HG03175 (cell line): ENCODE data around the gene ALDH4A1.

Experiments
- ATAC-seq: cut with Tn5 transposase; IDR thresholded peaks from one replicate; pipeline ENCODE4 v1.9.1; 2021; ENCODE audit warnings: mild to moderate bottlenecking, moderate library complexity; ENCODE audit not compliant: unreplicated experiment

Gene ALDH4A1, protein sequence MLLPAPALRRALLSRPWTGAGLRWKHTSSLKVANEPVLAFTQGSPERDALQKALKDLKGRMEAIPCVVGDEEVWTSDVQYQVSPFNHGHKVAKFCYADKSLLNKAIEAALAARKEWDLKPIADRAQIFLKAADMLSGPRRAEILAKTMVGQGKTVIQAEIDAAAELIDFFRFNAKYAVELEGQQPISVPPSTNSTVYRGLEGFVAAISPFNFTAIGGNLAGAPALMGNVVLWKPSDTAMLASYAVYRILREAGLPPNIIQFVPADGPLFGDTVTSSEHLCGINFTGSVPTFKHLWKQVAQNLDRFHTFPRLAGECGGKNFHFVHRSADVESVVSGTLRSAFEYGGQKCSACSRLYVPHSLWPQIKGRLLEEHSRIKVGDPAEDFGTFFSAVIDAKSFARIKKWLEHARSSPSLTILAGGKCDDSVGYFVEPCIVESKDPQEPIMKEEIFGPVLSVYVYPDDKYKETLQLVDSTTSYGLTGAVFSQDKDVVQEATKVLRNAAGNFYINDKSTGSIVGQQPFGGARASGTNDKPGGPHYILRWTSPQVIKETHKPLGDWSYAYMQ

DNA sequence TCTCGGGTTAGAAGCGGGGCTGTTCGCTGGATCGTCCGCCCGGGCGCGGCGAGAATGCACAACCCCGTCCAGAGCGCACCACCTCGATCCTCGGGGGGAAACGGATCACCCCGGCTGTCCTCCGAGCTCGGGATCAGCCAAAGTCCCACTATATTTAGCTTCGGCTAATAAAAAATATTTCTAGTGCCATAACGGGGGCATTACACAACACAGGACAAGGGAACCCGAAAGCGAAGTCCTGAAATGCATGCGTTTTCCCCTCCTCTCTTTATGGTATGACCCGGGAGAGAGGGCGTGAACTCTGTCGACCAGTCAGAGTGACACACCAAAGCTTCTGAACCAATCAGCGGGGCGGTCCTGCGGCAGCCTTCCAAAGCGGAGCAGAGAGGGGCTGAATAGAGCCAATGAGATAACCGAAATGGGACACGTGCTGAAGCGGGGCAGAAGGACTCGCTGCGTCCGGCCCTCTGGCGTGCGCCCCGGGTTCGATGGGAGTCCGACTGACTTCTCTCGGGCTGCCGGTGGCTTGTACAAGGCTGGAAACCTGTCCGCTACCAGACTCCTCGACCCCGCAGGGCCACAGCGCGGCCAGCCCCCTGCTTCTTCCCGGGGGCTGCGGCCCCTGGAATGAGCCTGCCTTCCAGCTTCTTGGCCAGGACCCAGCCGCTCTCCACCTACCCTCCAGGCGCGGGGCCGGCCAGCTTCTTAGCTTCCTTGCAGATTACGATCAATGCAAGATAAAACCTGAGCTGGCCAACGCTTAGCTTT is at the start of gene ALDH4A1:
Gene ALDH4A1, minus strand, starts transcription at position 33 of the 768 bp plus-strand sequence. Its CDS starts 32 bp downstream, at position 1.
- peak; percentile 99 for ATAC-seq

DNA sequence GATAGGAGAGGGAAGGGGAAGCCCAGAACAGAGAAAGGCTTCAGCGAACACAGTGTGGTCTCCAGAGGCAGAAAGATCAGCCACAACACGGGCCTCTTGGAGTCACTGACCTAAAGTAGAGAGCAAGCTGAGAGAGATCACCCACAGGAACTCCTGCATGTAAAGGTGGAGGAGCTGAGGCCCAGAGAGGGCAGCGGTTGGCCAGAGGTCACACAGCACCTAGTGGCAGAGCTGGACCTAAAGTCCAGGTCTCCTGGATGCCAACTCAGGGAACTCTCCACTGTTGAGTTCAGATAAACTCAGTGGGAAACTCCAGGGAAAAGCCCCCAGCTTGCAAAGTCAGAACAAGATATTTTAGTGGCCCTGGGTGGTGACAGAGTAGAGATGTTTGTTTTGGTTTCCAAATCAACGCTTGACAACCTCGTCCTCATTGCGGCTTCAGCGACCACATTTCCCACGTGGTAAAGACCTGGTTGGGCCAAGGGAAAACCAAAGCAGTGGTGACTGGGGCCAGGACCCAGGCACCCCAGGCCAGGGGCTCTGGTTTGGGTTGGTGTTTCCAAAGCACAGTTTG is 49.5 kb upstream of the ALDH4A1 start:
- peak; percentile 44 for ATAC-seq

GRCh38 chr1:18951416-18951815 is 49.1 kb upstream of the ALDH4A1 start:
- ATAC-seq = no peak

- ATAC-seq = no peak
These were observed 48.2 kb upstream of the ALDH4A1 start for GRCh38 chr1:18950401-18951026.

GRCh38 chr1:18949686-18950400 is 47.5 kb upstream of the ALDH4A1 start:
- no peak for ATAC-seq

GRCh38 chr1:18948913-18949685 is 46.7 kb upstream of the ALDH4A1 start:
- no peak for ATAC-seq

DNA sequence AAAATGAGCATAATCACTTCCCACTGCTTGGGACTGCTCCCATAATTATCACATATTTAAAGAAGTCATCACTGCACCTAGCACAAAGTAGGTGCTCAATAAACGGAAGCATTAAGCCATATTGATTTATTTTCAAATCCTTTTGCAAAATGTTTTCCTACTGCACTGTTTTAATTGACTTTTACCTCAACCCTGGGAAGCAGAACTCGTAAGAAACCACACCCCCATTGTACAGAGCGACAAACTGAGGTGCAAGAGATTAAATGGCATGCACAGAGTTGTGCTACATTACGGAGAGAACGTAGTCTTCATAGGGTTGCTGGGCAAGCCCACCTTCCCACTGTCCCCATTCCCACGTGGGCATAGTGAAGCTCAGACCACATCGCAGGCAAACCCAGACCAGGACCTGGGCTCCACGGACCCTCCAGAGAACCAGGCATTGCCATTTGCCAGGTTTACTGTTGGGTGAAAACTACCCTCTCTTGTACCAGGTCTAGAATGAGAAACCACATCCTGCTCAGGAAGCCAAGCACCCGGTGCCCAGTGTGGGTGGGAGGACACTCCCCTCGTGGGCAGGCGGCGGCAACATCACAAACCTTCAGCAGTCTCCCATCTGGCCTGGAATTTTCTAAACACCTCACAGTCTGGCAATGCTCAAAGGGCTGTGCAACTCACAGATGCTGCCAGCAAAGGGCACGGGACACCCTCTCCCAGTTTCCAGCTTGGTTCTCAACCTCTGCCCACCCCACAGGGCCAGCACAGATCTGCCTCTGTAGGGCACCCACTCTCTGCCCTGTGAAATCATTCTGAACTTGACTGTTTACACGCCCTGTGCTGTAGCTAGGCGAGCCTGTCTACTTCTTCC is 45.9 kb upstream of the ALDH4A1 start:
- no peak for ATAC-seq

DNA sequence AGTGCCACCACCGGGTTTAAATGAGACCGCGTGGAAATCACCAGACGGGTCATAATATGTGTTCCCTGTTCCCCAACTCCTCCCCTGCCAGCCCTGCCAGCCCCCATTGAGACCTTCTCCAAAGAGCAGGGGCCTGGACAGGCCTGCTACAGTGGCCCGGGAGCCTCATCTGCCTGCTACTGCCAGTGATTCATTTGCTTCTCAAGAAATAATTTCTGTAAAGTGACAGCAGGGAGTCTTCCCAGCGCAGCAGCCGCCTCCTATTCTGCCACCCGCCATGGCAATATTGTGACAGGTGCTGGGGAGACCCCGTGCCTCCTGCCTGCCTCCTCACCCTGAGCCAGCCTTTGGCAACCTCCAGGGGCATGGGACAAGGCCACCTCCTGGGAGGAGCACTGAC is 45.2 kb upstream of the ALDH4A1 start:
- no peak for ATAC-seq

DNA sequence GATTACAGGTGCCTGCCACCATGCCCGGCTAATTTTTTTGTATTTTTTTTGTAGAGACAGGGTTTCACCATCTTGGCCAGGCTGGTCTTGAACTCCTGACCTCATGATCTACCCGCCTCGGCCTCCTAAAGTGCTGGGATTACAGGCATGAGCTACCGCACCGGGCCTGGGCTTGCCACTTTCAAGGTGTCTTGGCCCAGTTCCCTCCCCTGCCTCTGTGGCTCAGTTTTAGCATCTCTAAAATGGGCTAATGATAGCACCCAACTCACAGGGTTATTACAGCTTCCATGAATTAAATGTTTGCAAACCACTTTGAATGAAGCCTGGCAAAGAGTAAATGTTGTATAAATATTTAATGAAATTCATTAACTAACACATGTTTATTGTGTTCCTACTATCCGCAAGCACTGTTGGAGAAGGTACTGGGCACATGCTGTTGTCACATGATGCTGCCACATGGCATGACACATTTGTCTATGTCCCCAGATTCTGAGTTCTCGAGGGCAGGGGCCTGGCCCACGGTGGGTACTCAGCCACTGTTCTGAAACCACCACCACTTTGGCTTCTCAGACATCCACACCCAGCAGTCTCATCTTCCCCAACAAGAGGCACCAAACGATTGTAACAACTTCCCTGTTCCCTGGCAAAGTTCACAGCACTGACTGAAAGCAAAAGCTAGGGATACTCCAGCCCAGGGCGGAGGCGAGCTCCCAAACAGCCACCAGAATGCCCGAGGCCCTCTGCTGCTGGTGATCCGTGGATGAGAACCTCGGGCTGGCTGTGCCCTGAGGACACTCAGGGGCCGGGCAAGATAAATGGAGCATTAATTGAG is 44.4 kb upstream of the ALDH4A1 start:
- no peak for ATAC-seq

DNA sequence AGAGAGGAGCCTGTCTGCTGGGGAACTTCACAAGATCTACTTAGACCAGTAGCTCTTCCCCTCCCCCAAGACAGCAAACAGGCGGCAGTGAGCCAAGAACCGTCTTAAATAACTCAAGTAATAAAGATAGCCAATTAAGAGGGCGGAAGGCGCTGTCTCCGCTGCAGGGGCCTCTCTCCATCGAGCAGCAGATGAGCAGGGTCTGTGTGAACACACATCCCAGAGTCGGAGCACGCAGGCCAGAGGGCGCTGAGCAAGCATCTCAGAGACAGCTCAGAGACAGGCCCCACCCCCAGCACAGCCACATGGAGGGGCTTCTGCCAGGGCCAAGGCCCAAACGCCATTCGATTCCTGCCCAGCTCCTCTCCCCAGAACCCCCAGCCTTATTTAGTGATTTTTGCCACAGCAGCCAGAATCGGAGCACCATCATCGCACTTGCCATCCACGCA is 43.1 kb upstream of the ALDH4A1 start:
- no peak for ATAC-seq

GRCh38 chr1:18944810-18945209 is 42.5 kb upstream of the ALDH4A1 start:
- no peak for ATAC-seq

- no peak for ATAC-seq
These were observed 41.7 kb upstream of the ALDH4A1 start for GRCh38 chr1:18943914-18944572.

DNA sequence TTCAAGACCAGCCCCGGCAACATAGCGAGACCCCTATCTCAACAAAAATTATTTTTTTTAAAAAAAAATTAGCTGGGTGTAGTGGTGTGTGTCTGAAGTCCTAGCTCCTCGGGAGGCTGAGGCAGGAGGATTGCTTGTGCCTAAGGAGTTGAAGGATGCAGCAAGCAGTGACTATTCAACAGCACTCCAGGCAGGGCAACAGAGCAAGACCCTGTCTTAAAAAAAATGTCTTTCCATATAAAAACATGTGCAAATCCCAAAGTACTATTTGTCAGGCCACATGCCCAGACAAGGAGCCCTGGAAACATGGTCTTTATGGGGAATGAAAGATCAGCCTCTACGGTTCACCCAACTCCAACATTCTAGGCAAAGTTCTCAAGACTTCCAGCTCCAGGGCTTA is 40.8 kb upstream of the ALDH4A1 start:
- ATAC-seq = no peak

DNA sequence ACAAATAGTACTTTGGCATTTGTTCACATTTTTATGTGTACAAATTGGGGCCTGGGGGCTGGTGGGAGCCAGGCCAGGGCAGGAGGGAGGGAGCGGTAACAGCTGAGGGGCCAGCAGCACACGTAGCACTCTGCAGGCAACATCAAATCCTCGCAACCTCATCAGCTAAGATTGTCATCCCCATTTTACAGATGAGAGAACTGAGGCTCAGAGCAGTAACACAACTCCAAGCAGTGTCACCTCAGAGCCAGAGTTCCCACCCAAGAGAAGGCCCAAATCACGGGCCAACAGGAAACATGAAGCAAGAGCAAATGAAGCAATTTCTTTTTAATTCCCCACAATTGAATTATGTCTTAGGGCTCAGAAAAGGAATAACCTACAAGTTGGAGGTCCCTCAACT is 40.0 kb upstream of the ALDH4A1 start:
- no peak for ATAC-seq

DNA sequence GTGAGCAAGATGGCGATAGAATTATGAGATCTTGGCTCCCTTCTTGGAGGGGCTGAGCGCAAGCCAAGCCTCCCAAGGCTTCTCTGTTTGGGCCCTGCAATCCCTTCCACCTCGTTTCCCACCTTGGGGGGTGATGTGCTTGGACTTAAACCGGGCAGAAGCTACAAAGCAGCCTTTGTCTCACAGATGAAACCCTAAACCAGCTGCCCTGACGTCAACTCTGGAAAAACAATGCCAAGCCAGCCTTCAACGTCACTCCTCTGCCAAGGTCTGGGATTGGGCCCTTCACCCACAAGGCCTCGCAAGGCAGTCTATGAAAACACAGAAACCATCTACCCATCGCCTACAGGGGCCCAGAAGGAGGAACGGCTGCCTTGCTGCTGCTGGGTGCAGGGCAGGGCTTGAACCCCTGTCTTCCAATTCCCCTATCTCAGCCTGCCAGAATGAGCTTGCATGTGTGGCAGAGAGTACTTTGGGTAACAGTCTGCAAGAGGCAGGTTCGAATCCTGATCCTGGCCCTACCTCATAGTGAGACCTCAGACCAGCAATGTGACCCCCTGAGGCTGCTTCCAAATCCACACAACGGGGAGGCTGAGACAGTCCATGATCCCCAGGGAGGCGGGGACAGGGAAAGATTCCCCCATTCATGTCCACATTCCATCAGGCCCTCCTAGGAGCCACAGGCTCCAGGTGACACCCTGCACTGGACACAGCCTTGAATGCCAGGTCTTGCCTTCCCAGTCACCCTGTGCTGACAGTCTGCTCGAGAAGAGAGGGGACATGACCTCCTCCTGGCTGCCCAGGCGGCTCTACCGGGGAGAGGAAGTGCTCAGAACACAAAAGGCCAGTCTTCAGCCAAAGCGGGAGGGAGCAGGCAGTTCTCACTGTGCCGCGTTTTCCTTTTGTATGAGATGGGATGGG is 39.1 kb upstream of the ALDH4A1 start:
- ATAC-seq = no peak
